Gastrocnemius medialis (tissue), 4 donors: ENCODE data around the gene SRGAP2B. TPM values are rescaled to one million over a fixed set of nuclear protein-coding genes. Genes with fewer than 3 reads are reported as not detected.
"Not testable (repeated sequence)": the region's sequence is repeated elsewhere in the genome, so short reads cannot be mapped to it uniquely, and the experiment has no call there.

Experiments
- ATAC-seq, 2 donors: fragments of 150-250 bp; one replicate each; pipeline ENCODE4 v1.9.1; 2016
- DNase-seq, 2 donors: peaks; one replicate each; pipeline ENCODE4 v3.0.0-alpha.2; 2019
- H3K27ac ChIP-seq, 4 donors: fragments of 200-600 bp; sonication (generic); 1 replicate in 1 of 4; 2 replicates in 3 of 4; pipeline ENCODE4 v1.5.1; 2016 to 2018; ENCODE audit warnings: mild to moderate bottlenecking in 2 of 4, moderate library complexity in 1 of 4
- H3K27me3 ChIP-seq, 3 donors: fragments of 200-600 bp; sonication (generic) in 2 of 3; 1 replicate in 1 of 3; 2 replicates in 2 of 3; pipeline versions ENCODE4 v1.5.1 to v1.6.0; 2016 to 2019; ENCODE audit warnings: mild to moderate bottlenecking in 1 of 3, moderate library complexity in 1 of 3
- H3K36me3 ChIP-seq, 2 donors: fragments of 200-600 bp; sonication (generic) in 1 of 2; one replicate each; pipeline ENCODE4 v1.5.1; 2017 to 2018
- H3K4me1 ChIP-seq, 2 donors: fragments of 200-600 bp; sonication (generic) in 1 of 2; one replicate each; pipeline ENCODE4 v1.5.1; 2016 to 2017; ENCODE audit warnings: mild to moderate bottlenecking in 2 of 2
- H3K4me3 ChIP-seq, 4 donors: fragments of 200-600 bp; sonication (generic) in 3 of 4; 1 replicate in 1 of 4; 2 replicates in 3 of 4; pipeline ENCODE4 v1.5.1; 2016 to 2019; ENCODE audit warnings: mild to moderate bottlenecking in 2 of 4
- H3K9me3 ChIP-seq, 3 donors: fragments of 200-600 bp; sonication (generic) in 2 of 3; 1 replicate in 1 of 3; 2 replicates in 2 of 3; pipeline ENCODE4 v1.5.1; 2016 to 2019
- in situ Hi-C, 4 donors: fragments of 200-750 bp; cut with MboI; loops; one replicate each; pipeline versions ENCODE4 v1.15.0 to v1.8.0; 2017; ENCODE audit warnings: low sequenced_read_pairs in 4 of 4
- intact Hi-C: fragments of 100-400 bp; cut with DNase I; formaldehyde crosslinking; loops from one replicate; pipeline ENCODE4 v1.15.1; 2023; ENCODE audit warnings: low total_unique reads
- total RNA-seq, 4 donors: library from RNA; depleted of rRNA; stranded (reverse); fragments of >200 nt; gene quantifications; one replicate each; pipeline versions ENCODE4 v1.1.0 to v1.2.3, GENCODE V29; 2016

SRGAP2B gene
- total RNA-seq, 4 donors from 2014 or later = 1.4 to 10.5 (median 3.3) TPM

DNA sequence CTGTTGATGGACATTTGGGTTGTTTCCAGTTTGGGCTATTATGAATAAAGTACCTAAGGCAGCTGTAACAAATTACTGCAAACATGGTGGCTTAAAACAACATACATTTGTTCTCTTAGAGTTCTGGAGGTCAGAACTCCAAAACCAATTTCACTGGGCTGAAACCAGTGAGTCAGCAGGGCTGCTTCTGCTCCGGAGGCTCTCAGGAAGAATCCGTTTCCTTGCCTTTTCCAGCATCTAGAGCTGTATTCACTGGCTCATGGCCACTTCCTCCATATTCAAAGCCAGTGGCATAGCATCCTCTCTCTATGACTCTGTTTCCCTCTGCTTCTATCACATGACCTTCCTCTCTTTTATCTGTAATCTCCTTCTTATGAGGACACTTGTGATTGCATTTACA is 146.7 kb downstream of the SRGAP2B start:
- DNase-seq, H3K4me3 ChIP-seq, H3K27ac ChIP-seq, in situ Hi-C loops, H3K4me1 ChIP-seq, intact Hi-C loops, H3K9me3 ChIP-seq, H3K27me3 ChIP-seq, ATAC-seq, H3K36me3 ChIP-seq: not testable (repeated sequence)

DNA sequence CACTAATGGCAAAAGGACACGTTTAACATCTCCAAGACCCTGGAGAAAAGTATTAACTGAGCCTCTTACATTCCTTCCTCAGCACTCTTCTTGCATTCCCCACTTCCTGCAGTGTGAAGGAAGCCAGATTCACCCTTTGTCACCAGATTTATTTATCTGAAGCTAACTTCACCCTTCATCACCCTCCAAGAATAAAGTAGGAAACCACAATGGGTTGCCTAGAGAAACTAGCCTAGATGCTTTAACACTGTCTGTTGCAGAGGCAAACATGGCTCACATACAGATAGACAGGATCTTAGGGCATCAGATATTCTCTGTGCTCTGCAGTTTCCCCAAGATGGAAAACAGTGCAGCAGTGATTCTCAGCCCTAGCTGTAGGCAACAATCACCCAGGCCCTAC is 147.6 kb downstream of the SRGAP2B start:
- H3K4me1 ChIP-seq, H3K36me3 ChIP-seq, DNase-seq, H3K27me3 ChIP-seq, intact Hi-C loops, H3K4me3 ChIP-seq, ATAC-seq, in situ Hi-C loops, H3K9me3 ChIP-seq, H3K27ac ChIP-seq: not testable (repeated sequence)

DNA sequence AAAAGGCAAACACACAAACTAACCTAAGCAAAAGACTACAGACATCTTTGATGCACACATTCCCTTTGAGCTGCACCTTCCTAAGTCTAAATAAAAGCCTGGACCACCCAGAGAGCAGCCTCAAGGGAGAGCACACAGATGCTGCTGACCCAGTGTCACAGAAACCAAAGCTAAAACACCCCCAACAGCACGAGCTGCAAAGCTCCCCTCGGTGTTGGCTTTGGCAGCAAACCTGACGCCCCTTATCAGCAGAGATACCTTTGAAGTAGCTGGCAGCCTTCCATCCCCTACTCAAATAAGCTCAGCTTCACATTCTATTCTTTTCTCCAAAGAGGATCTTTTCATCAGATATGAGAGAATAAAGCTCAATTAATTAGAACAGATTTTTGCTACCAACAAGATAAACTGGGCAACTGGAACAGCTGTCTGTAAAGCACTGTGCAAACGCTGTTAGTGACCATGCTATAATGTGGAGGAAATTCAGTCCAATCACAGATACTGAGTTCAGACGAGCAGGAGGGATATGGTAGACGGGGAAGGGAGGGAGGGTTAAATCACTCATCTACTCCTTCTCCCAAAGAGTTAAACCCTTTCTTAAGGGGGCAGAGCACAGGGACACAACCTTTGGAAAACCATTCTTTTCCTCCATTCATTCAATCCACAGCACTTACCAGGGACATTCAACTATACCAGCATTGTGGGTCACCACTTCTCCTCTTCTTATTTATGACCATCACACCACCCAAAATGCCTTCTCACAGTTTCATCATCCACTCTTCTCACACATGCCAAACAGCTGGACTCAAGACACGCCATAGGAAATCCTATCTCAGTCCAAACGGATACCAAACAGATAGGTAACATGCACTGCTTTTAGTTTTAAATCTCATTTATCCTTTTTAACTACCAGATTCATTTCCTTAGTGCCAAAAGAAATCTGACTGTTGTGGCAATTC is 148.3 kb downstream of the SRGAP2B start:
- H3K27ac ChIP-seq, DNase-seq, H3K4me1 ChIP-seq, H3K9me3 ChIP-seq, in situ Hi-C loops, intact Hi-C loops, ATAC-seq, H3K4me3 ChIP-seq, H3K27me3 ChIP-seq, H3K36me3 ChIP-seq: not testable (repeated sequence)

DNA sequence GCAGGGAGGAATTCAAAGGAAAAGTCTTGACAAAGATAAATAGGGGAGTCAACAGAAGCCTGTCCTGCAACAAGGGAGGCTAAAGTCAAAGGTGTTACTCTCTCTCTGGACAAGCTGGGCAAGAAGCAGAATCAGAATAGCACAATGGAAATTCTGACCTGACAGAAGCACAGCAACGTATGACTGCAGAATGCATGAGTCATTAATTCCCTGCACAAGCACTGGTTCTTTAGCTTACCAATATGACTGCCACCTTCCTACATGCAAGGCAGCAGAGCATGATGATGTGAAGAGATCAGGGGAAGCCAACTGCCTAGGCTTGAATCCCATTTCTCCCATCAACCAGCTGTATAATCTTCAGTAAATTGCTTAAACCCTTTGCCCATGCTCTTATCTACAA is 153.4 kb downstream of the SRGAP2B start:
- H3K4me3 ChIP-seq, H3K36me3 ChIP-seq, H3K27me3 ChIP-seq, intact Hi-C loops, in situ Hi-C loops, H3K27ac ChIP-seq, H3K9me3 ChIP-seq, ATAC-seq, H3K4me1 ChIP-seq, DNase-seq: not testable (repeated sequence)

DNA sequence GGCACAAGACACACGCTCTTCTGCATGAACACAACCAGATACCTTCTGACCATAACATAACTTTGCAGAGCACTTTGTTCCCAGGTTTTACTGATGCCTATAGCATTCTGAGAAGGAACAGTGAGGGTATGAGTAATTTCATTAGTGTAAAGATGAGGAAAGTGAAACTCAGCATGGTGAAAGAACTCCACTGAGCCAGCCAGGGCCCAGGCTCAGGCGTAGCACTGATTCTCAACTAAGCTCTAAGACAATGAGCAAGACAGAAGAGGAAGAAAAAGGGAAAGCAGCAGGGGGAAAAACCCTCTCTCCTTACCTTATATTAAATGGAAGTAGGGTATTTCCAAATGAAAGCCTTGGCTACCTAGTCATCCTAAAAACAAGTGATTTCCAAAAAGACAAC is 155.1 kb downstream of the SRGAP2B start:
- H3K27ac ChIP-seq, H3K4me3 ChIP-seq, intact Hi-C loops, H3K4me1 ChIP-seq, H3K36me3 ChIP-seq, H3K27me3 ChIP-seq, ATAC-seq, in situ Hi-C loops, H3K9me3 ChIP-seq, DNase-seq: not testable (repeated sequence)

DNA sequence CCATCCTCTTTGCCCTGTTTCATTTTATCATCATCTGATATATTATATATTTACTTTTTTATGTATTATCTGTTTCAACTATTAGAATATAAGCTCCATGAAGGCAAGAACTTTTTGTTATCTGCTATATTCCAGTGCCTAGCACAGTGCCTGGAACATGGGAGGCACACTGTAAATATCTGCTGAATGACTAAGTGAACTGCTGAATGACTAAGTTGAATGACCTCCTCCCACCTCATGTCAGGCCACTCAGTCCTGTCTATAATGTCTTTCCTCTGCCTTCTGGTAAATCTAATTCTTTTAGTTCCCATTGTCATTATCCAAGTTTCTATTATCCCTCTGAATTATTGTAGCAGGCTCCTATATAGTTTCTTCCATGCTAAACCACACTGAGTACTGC is 156.5 kb downstream of the SRGAP2B start:
- H3K27me3 ChIP-seq, intact Hi-C loops, H3K9me3 ChIP-seq, in situ Hi-C loops, ATAC-seq, H3K27ac ChIP-seq, DNase-seq, H3K4me1 ChIP-seq, H3K4me3 ChIP-seq, H3K36me3 ChIP-seq: not testable (repeated sequence)

DNA sequence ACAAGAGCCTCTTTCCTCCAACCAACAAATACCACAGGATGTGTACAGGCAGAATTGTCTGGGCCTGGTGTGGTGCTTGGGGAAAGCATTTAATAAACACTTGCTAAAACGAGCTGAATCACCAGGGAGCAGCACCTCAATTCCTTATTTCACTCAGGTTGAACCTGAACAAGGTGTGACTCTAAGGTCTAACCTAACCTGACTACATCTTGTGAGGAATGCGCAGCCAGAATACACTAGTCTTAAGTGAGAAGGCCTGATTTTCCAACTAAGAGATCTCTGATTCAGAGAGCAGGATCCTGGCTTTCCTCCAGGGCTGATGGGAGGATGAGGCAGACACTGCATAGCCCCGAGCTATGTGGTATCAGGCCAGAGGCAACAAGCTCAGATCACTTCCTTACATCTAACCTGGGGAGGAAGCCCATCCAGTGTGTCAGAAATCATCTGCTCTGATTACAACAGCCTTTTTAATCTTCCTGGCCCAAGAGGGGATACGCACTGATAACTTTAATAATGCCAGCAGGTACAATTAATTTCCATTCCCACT is 158.9 kb downstream of the SRGAP2B start:
- H3K9me3 ChIP-seq, ATAC-seq, H3K4me3 ChIP-seq, in situ Hi-C loops, intact Hi-C loops, H3K36me3 ChIP-seq, DNase-seq, H3K27me3 ChIP-seq, H3K4me1 ChIP-seq, H3K27ac ChIP-seq: not testable (repeated sequence)

DNA sequence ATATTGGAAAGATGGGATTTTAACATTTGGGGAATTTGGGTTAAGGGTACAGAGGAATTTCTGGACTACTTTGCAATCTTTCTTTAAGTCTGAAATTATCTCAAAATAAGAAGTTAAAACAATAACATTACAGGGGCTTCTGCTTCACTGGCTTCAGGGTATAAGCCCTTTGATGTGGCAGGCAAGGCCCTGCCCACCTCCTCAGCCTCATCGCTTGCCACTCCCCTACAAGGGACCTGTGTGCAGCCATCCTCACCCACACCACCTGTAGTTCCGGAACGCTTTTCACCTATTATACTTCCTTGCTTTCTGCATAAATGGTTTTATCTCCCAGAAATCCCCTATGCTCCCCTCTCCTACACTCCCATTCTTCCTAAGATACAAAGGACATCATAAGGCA is 159.8 kb downstream of the SRGAP2B start:
- DNase-seq, H3K9me3 ChIP-seq, H3K4me1 ChIP-seq, H3K36me3 ChIP-seq, H3K4me3 ChIP-seq, in situ Hi-C loops, H3K27me3 ChIP-seq, intact Hi-C loops, ATAC-seq, H3K27ac ChIP-seq: not testable (repeated sequence)

DNA sequence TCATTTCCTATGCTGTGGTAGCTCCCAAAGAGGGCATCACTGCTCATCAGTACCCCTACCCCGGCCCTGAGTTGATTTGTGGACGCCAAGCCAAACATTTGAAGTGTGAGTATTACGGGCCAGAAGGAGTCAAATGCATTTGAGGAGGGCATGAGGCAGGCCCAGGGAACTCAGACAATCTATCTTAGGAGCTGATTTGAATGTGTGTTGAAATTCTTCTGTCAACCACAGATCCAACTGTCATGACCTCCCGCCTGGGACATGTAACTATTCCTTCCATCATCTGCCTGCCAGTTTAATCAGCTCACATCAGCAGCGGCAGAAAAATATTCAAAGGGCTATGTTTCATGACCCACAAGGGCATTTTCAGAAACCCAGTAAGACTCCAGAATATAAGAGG is 162.1 kb downstream of the SRGAP2B start:
- DNase-seq, H3K9me3 ChIP-seq, in situ Hi-C loops, H3K36me3 ChIP-seq, H3K4me3 ChIP-seq, H3K27ac ChIP-seq, H3K27me3 ChIP-seq, ATAC-seq, H3K4me1 ChIP-seq, intact Hi-C loops: not testable (repeated sequence)

DNA sequence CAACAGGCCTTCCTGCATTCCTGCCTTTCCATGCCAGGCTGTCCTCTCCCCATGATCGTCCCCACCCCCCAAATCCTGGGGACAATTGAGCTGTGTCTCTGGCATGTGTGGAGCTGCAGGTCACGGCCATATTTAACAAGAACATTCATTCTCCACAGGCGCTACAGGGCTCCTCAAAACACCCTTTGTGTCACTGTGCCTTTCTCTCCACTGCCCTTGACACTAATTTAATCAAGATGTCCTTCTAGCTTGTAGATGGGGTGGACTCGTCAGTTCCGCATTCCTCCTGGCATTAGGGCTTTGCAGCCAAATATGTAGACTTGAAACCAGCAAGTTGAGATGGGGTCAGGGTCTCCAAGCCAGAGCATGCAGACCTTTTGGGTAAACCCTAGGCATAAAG is 163.0 kb downstream of the SRGAP2B start:
- H3K4me1 ChIP-seq, H3K27ac ChIP-seq, in situ Hi-C loops, H3K4me3 ChIP-seq, H3K27me3 ChIP-seq, DNase-seq, H3K36me3 ChIP-seq, ATAC-seq, intact Hi-C loops, H3K9me3 ChIP-seq: not testable (repeated sequence)

DNA sequence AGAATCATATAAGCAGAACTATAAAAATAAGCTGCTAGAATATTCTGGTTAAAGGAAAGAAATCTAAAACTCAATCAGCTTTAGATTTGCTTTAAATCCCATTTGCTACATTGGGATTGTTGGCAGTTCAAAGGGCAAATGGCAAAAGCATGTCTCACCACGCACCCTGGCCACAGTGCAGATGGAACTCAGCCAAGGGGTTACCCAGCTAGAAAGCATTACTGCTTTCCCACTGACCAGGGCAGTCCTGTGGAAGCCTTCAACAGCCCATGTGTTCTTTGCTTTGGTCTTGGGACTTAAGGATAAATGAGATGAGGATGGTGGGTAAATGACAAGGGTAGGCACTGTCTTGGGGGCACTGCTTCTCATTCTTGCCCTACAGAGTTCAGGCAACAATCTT is 163.6 kb downstream of the SRGAP2B start:
- H3K27me3 ChIP-seq, in situ Hi-C loops, ATAC-seq, H3K36me3 ChIP-seq, H3K4me1 ChIP-seq, H3K9me3 ChIP-seq, DNase-seq, intact Hi-C loops, H3K27ac ChIP-seq, H3K4me3 ChIP-seq: not testable (repeated sequence)
